MM.1S (cell line): ENCODE data around the gene OGFOD3.

ENCODE experiments used
- EZH2 ChIP-seq: fragments of 300-600 bp; sonication (generic); optimal IDR thresholded peaks from 2 replicates; pipeline ENCODE3; 2017; ENCODE audit warnings: low read depth, mild to moderate bottlenecking, antibody characterized with exemption, low read length, mixed read lengths
- EZH2phosphoT487 ChIP-seq: fragments of 300-600 bp; sonication (generic); IDR thresholded peaks from 2 replicates; pipeline ENCODE4 v1.6.1; 2018; ENCODE audit warnings: antibody characterized with exemption, low read length
- TF ChIP-seq, protein P1 (sequence below): fragments of 300-600 bp; sonication (generic); IDR thresholded peaks from 2 replicates; pipeline ENCODE4 v1.5.1; 2016; ENCODE audit warnings: antibody characterized with exemption, low read length, mixed read lengths

DNA sequence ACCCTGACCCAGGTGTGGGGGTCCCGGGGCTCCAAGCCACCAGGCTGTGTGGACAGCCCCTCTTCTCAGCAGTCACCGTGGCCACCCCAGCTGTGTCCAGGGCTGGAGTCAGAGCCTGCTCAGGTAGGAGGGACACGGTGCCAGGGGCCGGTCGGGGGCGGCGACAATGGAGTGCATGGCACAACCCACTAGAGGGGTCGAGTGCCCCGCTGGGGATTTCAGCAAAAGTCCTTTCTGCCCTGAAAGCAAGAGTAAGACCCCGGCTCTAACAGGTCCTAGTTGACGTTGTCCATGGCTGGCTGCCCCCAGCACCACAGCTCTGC, 35.5 kb downstream of the OGFOD3 start:
- TF ChIP-seq EZH2, result no peak
- TF ChIP-seq, protein P1, sequence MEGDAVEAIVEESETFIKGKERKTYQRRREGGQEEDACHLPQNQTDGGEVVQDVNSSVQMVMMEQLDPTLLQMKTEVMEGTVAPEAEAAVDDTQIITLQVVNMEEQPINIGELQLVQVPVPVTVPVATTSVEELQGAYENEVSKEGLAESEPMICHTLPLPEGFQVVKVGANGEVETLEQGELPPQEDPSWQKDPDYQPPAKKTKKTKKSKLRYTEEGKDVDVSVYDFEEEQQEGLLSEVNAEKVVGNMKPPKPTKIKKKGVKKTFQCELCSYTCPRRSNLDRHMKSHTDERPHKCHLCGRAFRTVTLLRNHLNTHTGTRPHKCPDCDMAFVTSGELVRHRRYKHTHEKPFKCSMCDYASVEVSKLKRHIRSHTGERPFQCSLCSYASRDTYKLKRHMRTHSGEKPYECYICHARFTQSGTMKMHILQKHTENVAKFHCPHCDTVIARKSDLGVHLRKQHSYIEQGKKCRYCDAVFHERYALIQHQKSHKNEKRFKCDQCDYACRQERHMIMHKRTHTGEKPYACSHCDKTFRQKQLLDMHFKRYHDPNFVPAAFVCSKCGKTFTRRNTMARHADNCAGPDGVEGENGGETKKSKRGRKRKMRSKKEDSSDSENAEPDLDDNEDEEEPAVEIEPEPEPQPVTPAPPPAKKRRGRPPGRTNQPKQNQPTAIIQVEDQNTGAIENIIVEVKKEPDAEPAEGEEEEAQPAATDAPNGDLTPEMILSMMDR, result no peak
- TF ChIP-seq EZH2phosphoT487, result no peak
